GM18520 (cell line): ENCODE data around the gene BLOC1S3.

Experiments
- ATAC-seq: cut with Tn5 transposase; IDR thresholded peaks from one replicate; pipeline ENCODE4 v1.9.1; 2021; ENCODE audit not compliant: unreplicated experiment

The BLOC1S3 gene

GRCh38 chr19:45145270-45146189 lies 33.1 kb upstream of the BLOC1S3 start:
- no peak for ATAC-seq

- no peak for ATAC-seq
These were observed 32.3 kb upstream of the BLOC1S3 start for GRCh38 chr19:45146251-45146650.

DNA sequence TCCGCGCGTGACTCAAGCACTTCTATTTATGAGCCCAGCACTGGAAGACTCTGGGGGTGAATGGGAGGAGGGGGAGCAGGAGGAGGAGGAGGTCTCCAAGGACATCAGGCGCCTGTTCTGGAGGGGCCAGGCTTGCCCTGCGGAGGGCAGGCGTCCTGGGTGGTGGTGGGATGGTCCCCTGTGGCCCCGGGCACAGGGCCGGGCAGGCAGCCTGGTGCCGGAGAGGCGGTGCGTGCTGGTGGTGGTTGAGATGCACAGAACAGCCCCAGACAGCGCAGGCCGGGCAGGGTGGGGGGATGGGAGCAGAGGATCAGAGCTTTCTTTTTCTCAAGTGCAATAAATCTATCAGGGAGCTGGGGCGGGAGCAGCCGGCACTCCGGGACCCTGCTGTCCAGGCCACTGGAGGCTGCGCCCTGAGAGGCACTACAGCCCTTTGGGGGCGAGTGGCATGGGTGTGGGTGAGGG lies 31.8 kb upstream of the BLOC1S3 start:
- ATAC-seq, result no peak

DNA sequence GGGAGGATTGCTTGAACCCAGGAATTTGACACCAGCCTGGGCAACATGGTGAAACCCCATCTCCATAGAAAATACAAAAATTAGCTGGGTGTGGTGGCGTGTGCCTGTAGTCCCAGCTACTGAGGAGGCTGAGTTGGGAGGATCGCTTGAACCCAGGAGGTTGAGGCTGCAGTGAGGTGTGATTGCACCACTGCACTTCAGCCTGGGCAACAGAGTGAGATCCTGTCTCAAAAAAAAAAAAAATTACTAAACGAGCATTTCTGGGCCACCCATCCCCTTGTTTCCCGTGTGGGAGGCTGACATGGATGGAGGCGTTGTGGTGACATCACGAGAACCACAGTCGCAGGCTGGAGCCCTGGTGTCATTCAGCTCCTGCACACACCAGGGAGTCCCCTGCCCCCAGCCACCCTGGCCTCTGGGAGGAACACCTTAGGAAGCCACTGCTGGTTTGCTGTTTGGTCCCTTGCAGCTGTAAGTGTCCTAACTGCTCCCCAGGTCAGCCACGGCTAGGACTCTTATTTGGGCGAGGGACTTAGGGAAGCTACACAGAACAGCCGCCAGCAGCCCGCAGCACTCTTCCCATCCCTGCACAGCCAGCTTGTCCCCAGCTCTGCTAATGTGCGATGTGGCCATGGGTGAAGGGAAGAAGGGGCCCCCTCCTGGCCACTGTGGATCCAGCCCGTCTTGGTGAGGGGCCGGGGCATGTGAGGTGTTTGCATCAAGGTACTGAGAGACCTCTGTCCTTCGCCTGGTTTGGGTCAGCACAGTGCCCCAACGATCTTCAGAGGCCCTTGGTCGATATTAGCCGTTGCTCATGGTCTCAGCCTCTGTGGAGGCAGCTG lies 30.5 kb upstream of the BLOC1S3 start:
- no peak for ATAC-seq

DNA sequence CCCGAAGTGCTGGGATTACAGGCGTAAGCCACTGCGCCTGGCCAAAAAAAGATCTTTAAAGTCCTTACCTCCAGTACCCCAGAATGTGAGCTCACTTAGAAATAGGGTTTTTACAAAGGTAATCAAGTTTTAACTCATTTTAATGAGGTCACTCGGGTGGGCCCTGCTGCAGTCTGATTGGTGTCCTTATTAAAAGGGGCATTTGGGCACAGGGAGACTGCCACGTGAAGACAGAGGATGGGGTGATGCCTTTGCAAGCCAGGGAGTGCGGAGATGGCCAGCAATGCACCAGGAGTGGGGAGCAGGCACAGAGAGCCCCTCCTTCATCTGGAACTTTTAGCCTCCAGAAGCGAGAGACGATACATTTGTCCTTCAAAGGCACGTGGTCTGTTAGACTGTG lies 29.5 kb upstream of the BLOC1S3 start:
- ATAC-seq, result no peak

GRCh38 chr19:45150180-45150579 lies 28.4 kb upstream of the BLOC1S3 start:
- ATAC-seq, result no peak

- no peak for ATAC-seq
These were observed 27.8 kb upstream of the BLOC1S3 start for GRCh38 chr19:45150751-45151281.

DNA sequence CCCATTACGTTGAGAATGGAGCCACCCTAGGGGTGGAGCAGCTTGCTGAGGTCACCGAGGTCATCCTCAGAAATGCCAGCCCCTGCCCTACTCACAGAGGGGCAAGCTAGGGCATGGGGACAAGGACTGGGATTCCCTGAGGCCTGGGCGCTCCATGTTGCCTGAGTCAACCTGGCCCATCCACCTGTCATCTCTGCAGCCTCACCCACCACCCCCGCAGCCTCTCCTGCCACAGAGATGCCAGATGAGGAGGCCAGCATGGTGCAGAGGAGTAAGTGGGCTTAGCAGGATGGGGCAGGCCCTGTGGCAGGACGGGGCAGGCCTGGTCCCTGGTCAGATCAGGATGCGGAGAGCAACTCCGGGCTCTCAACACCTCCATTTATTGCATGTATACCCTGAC lies 27.3 kb upstream of the BLOC1S3 start:
- no peak for ATAC-seq

DNA sequence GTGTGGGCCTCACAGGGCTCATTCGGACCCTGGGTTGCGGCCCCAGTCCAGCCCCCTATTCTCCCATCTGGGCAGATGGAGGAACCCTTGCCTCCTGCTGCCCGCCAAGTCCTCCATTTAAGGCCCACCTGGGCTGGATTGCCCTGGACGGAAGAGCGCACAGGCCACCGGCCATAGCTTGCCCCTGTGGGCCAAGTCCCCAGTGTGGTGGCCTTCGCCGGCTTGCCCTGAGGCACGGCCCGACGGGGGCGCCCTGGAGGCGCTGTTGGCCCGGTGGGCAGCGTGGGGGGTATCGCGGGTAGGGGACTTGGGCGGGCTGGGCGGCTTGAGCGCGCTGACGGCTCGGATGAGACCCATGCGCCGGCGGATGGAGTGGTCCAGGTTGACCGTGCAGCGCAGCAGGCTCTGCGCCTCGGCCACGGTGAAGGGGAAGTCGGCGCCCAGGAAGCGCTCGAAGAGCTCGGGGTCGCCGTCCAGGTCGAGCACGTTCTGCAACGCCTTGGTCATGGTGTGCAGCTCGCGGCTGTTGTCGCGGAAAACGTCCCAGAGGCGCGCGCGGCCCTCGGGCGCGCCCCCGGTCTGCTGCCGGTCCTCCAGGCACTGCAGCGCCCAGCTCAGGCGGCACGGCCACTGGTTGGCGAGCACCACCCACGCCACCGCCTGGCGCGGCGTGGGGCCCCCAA lies 26.6 kb upstream of the BLOC1S3 start:
- ATAC-seq, result no peak

DNA sequence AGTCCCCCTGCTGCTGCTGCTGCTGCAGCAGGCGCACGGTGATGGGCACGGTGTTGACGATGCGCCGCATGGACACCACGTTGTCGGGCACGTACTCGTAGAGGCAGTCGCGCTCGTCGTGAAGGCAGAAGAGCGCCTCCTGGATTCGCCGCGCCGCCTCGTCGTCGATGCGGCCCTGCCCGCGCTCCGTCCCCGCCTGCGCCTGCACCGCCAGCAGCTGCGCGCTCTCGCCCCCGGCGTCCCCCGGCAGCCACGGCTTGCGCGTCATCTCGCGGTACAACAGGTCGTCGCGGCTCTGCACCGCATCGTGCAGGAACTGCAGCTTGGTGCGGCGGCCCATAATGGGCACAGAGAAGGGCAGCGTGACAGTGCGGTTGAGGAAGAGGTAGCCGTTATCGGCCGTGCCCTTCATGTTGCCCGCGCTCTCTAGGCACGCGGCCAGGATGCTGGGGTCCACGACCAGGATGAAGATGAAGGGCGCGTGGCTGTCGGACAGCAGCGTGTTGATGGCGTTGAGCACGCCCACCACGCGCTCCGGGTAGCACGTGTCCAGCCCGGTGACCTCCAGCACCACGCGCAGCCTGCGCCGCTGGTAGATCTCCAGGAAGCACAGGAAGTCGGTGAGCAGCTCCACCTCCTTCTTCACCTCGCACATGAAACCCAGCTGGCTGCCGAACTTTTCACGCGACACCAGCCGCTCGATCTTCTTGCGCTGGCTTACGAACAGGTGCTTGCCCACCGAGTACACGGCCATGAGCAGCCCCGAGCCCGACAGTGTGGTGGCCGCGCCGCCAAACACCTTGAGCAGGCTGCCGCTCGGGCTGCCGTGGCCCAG lies 25.9 kb upstream of the BLOC1S3 start:
- no peak for ATAC-seq

DNA sequence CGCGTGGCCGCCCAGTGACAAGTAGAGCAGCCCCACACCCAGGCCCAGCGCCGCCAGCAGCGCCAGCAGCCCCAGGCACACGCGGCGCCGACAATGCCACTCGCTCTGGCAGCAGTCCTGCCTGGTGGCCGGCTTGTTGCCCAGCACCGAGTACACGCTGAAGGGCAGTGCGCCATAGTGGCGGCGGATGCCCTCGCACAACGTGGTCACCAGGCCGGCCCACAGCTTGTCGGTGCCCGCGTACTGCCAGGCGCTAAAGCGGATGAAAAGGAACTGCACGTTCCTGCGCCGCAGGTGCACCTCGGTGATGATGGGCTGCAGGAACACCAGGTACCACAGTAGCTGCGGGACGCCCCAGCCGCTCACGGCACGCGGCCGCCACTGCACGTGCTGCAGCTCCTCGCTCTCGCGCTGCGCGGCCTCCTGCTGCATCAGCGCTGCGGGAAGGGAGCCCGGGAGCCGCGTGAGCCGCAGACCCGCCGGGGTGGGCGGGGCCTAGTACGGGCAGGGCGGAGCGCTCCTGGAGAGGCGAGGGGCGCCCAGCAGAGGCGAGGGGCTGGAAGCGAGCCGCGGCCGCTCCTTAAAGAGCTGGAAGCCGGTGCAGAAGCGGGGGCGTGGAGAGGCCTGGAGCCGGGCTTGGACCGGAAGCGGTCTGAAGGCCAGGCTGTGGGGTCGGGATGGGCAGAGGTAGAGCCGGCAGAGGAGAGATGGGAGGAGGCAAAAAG lies 25.1 kb upstream of the BLOC1S3 start:
- no peak for ATAC-seq

- no peak for ATAC-seq
These were observed 24.3 kb upstream of the BLOC1S3 start for GRCh38 chr19:45154064-45154827.

- ATAC-seq, result no peak
These were observed 22.5 kb upstream of the BLOC1S3 start for GRCh38 chr19:45156011-45156630.

DNA sequence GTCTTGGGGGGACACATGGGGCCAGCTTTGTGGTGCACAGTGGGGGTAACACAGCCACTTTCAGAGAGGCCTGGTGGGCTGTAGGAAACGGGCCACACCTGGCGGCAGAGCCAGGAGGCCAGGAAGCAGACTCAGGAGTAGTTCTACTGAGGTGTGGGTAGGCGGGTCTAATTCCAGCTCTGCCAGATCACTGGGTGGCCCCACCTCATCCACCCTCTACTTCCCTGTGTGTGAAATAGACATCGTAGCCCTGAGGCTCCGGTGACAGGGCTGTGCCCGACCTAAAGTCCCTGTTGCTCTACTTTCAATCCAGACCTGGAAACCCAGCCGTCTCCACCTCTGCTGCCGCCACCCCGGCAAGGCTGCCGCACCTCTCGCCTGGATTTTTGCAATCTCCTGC lies 21.8 kb upstream of the BLOC1S3 start:
- ATAC-seq, result no peak

- no peak for ATAC-seq
These were observed 19.9 kb upstream of the BLOC1S3 start for GRCh38 chr19:45158503-45159209.

GRCh38 chr19:45159210-45159970 lies 19.2 kb upstream of the BLOC1S3 start:
- no peak for ATAC-seq

DNA sequence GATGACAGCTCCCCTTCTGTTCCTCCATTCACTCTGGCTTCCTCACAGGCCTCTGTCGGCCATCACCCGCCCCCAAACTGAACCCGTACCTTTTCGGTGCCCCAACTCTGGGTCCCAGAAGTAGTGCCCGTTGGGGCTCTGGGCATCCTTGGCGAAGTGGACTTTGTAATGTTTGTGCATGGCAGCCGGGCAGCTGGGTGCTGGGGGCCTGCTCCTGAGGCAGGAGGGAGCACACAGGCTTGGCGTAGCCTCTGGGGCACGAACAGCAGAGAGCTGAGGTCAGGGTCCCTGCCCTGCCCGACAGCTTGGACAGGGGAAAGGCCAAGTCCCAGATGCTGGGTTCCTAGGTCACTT lies 18.6 kb upstream of the BLOC1S3 start:
- no peak for ATAC-seq
